H1 (cell line): Measurements from ENCODE around the gene PDP2. TPM values are rescaled to one million over a fixed set of nuclear protein-coding genes. Genes with fewer than 3 reads are reported as not detected.

Source experiments
- CTCF ChIA-PET: fragments of 300-600 bp; sonication (Branson Sonifier 250); formaldehyde crosslinking; loops from one replicate; lab custom pipeline; 2021; ENCODE audit not compliant: partially characterized antibody; lab: Charles Lee
- POLR2A ChIA-PET: fragments of 300-600 bp; sonication (Branson Sonifier 250); formaldehyde crosslinking; loops from one replicate; lab custom pipeline; 2021; ENCODE audit warnings: inconsistent platforms; ENCODE audit not compliant: partially characterized antibody; lab: Charles Lee
- DNase-seq, 2 experiments: peaks; one replicate each; pipeline versions ENCODE4 v3.0.0 to v3.0.0-alpha.2; 2010 to 2022; ENCODE audit warnings: low spot score in 2 of 2, low read depth in 1 of 2, mixed read lengths in 1 of 2
- FAIRE-seq: peaks from 2 replicates; lab custom pipeline; 2011; peaks lifted over from hg19 to GRCh38; lab: Jason Lieb, UNC
- H2AFZ ChIP-seq: 2 replicates; pipeline ENCODE4 v1.8.1; 2012; ENCODE audit warnings: low read length, inconsistent platforms
- H2AK5ac ChIP-seq: 2 replicates; pipeline ENCODE4 v1.6.1; 2013; ENCODE audit warnings: low read depth, low read length
- H2BK120ac ChIP-seq: replicated peaks from 2 replicates; pipeline ENCODE3; 2013; ENCODE audit warnings: low read depth, low read length, inconsistent platforms
- H2BK12ac ChIP-seq: 2 replicates; pipeline ENCODE4 v1.6.1; 2013; ENCODE audit warnings: low read depth, low read length
- H2BK15ac ChIP-seq: 2 replicates; pipeline ENCODE4 v1.6.1; 2013; ENCODE audit warnings: low read length
- H2BK20ac ChIP-seq: 2 replicates; pipeline ENCODE4 v1.6.1; 2013; ENCODE audit warnings: low read length
- H2BK5ac ChIP-seq: 2 replicates; pipeline ENCODE4 v1.6.1; 2013; ENCODE audit warnings: low read depth, low read length
- H3K14ac ChIP-seq: 2 replicates; pipeline ENCODE4 v1.6.1; 2013; ENCODE audit warnings: inconsistent platforms; ENCODE audit not compliant: insufficient read length
- H3K18ac ChIP-seq: 2 replicates; pipeline ENCODE4 v1.6.1; 2013; ENCODE audit warnings: low read length; ENCODE audit errors: extremely low read depth
- H3K23ac ChIP-seq: 2 replicates; pipeline ENCODE4 v1.6.1; 2013; ENCODE audit warnings: inconsistent platforms; ENCODE audit not compliant: insufficient read length
- H3K23me2 ChIP-seq: 2 replicates; pipeline ENCODE4 v1.6.1; 2013; ENCODE audit warnings: low read depth, low read length
- H3K27ac ChIP-seq: 2 replicates; pipeline ENCODE4 v1.6.1; 2011; ENCODE audit warnings: low read depth, low read length, inconsistent platforms
- H3K27me3 ChIP-seq, 4 experiments: replicated peaks in 1 of 4; 1 replicate in 1 of 4; 2 replicates in 3 of 4; pipeline versions ENCODE4 v1.6.1 to v1.8.1; 2011 to 2013; ENCODE audit warnings: low read length in 3 of 4, mild to moderate bottlenecking in 3 of 4, inconsistent platforms in 2 of 4, mixed read lengths in 2 of 4, moderate library complexity in 1 of 4; ENCODE audit not compliant: control insufficient read depth in 3 of 4, insufficient read depth in 3 of 4; ENCODE audit errors: extremely low read depth in 1 of 4
- H3K36me3 ChIP-seq, 4 experiments: 2 replicates each; pipeline versions ENCODE4 v1.6.1 to v1.8.1; 2011 to 2013; ENCODE audit warnings: mild to moderate bottlenecking in 4 of 4, low read length in 3 of 4, moderate library complexity in 2 of 4, control low read depth in 1 of 4, inconsistent platforms in 1 of 4; ENCODE audit not compliant: insufficient read depth in 4 of 4, control insufficient read depth in 2 of 4
- H3K4ac ChIP-seq: replicated peaks from 2 replicates; pipeline ENCODE3; 2013; ENCODE audit warnings: low read length, low read depth, mixed read lengths, inconsistent platforms; ENCODE audit not compliant: insufficient read length
- H3K4me1 ChIP-seq, 4 experiments: replicated peaks in 1 of 4; 1 replicate in 1 of 4; 2 replicates in 3 of 4; pipeline versions ENCODE4 v1.6.1 to v1.8.1; 2011 to 2013; ENCODE audit warnings: low read length in 3 of 4, inconsistent platforms in 2 of 4, mixed read lengths in 1 of 4; ENCODE audit not compliant: insufficient read depth in 4 of 4, control insufficient read depth in 3 of 4
- H3K4me2 ChIP-seq, 2 experiments: 2 replicates each; pipeline versions ENCODE4 v1.6.1 to v1.8.1; 2011 to 2013; ENCODE audit warnings: low read depth in 2 of 2, low read length in 2 of 2, control low read depth in 1 of 2, inconsistent platforms in 1 of 2, mild to moderate bottlenecking in 1 of 2; ENCODE audit not compliant: insufficient read depth in 1 of 2
- H3K4me3 ChIP-seq, 4 experiments: fragments of 200-600, 300-600 bp in 1 of 4; sonication (generic), shearing (Covaris generic), sonication (Bioruptor Twin) in 1 of 4; 2 replicates each; pipeline versions ENCODE4 v1.5.1 to v1.8.1; 2011 to 2016; ENCODE audit warnings: low read length in 4 of 4, low read depth in 3 of 4, control low read depth in 2 of 4, inconsistent platforms in 2 of 4, mild to moderate bottlenecking in 2 of 4, mixed read lengths in 1 of 4, moderate library complexity in 1 of 4; ENCODE audit not compliant: insufficient read depth in 2 of 4; ENCODE audit errors: extremely low read depth in 1 of 4
- H3K56ac ChIP-seq: replicated peaks from 2 replicates; pipeline ENCODE3; 2013; ENCODE audit warnings: low read depth, mild to moderate bottlenecking, mixed read lengths, low read length, inconsistent platforms; ENCODE audit not compliant: insufficient read length
- H3K79me1 ChIP-seq: 2 replicates; pipeline ENCODE4 v1.6.1; 2013; ENCODE audit warnings: low read depth, low read length, control low read depth
- H3K79me2 ChIP-seq, 2 experiments: 2 replicates each; pipeline versions ENCODE4 v1.6.1 to v1.8.1; 2012 to 2013; ENCODE audit warnings: low read length in 2 of 2, mild to moderate bottlenecking in 2 of 2, inconsistent platforms in 1 of 2; ENCODE audit not compliant: insufficient read depth in 2 of 2, control insufficient read depth in 1 of 2
- H3K9ac ChIP-seq, 4 experiments: replicated peaks in 1 of 4; 1 replicate in 1 of 4; 2 replicates in 3 of 4; pipeline versions ENCODE4 v1.6.1 to v1.8.1; 2011 to 2013; ENCODE audit warnings: low read depth in 3 of 4, low read length in 3 of 4, control low read depth in 2 of 4, mild to moderate bottlenecking in 2 of 4, moderate library complexity in 2 of 4, inconsistent platforms in 1 of 4; ENCODE audit errors: extremely low read depth in 1 of 4
- H3K9me3 ChIP-seq, 2 experiments: 2 replicates each; pipeline versions ENCODE4 v1.6.1 to v1.8.1; 2012 to 2013; ENCODE audit warnings: mild to moderate bottlenecking in 2 of 2, moderate library complexity in 2 of 2, control low read depth in 1 of 2, inconsistent platforms in 1 of 2, low read depth in 1 of 2, low read length in 1 of 2, mixed read lengths in 1 of 2; ENCODE audit not compliant: insufficient read depth in 2 of 2
- H4K20me1 ChIP-seq, 2 experiments: replicated peaks in 1 of 2; 2 replicates each; pipeline versions ENCODE3 to v1.8.1; 2011 to 2013; ENCODE audit warnings: inconsistent platforms in 2 of 2, low read length in 2 of 2, mild to moderate bottlenecking in 1 of 2; ENCODE audit not compliant: insufficient read depth in 2 of 2, control insufficient read depth in 1 of 2
- H4K5ac ChIP-seq: 2 replicates; pipeline ENCODE4 v1.6.1; 2013; ENCODE audit warnings: low read length, low read depth, mixed read lengths, inconsistent platforms; ENCODE audit not compliant: insufficient read length
- H4K8ac ChIP-seq: 2 replicates; pipeline ENCODE4 v1.8.0; 2013; ENCODE audit warnings: mild to moderate bottlenecking, moderate library complexity, low read length, inconsistent platforms; ENCODE audit not compliant: insufficient read depth; ENCODE audit errors: extremely low read depth
- H4K91ac ChIP-seq: replicated peaks from 2 replicates; pipeline ENCODE3; 2013; ENCODE audit warnings: low read length, mixed read lengths, inconsistent platforms; ENCODE audit not compliant: insufficient read length
- BRCA1 ChIP-seq: IDR thresholded peaks from 2 replicates; pipeline ENCODE4 v1.6.1; 2012; ENCODE audit warnings: low read depth, low read length, improper control_type of control experiment
- CHD2 ChIP-seq: IDR thresholded peaks from 2 replicates; pipeline ENCODE4 v1.6.1; 2012; ENCODE audit warnings: low read length, improper control_type of control experiment
- GABPA ChIP-seq: IDR thresholded peaks from 2 replicates; pipeline ENCODE4 v1.6.1; 2011; ENCODE audit warnings: mild to moderate bottlenecking, low read length, moderate library complexity, borderline replicate concordance; ENCODE audit not compliant: insufficient read depth
- HDAC2 ChIP-seq, 2 experiments: fragments of 300-600 bp in 1 of 2; sonication (generic) in 1 of 2; IDR thresholded peaks; 2 replicates each; pipeline ENCODE4 v1.6.1; 2011 to 2012; ENCODE audit warnings: low read depth in 2 of 2, low read length in 2 of 2, mild to moderate bottlenecking in 2 of 2, moderate library complexity in 2 of 2, borderline replicate concordance in 1 of 2, inconsistent platforms in 1 of 2
- NANOG ChIP-seq: IDR thresholded peaks from 2 replicates; pipeline ENCODE4 v1.6.1; 2011; ENCODE audit warnings: low read length, low read depth, mild to moderate bottlenecking, inconsistent platforms; ENCODE audit not compliant: insufficient read depth, poor library complexity, severe bottlenecking
- RAD21 ChIP-seq, 2 experiments: IDR thresholded peaks in 1 of 2; conservative IDR thresholded peaks in 1 of 2; 2 replicates each; pipeline ENCODE4 v1.6.1; 2011; ENCODE audit warnings: low read depth in 2 of 2, low read length in 2 of 2, improper control_type of control experiment in 1 of 2, inconsistent platforms in 1 of 2, mild to moderate bottlenecking in 1 of 2, moderate library complexity in 1 of 2
- TEAD4 ChIP-seq: IDR thresholded peaks from 2 replicates; pipeline ENCODE4 v1.6.1; 2012; ENCODE audit warnings: low read depth, low read length, inconsistent platforms, mixed read lengths
- YY1 ChIP-seq: IDR thresholded peaks from 2 replicates; pipeline ENCODE4 v1.6.1; 2011; ENCODE audit warnings: low read depth, mild to moderate bottlenecking, low read length
- WGBS, 2 experiments: shearing (Covaris generic) in 1 of 2; methylation state at CpG; one replicate each; pipeline versions ENCODE4 v1.1.6 to v1.1.7; 2013 to 2015; ENCODE audit warnings: low lambda C conversion rate in 2 of 2, mixed read lengths in 2 of 2, inconsistent platforms in 1 of 2, low coverage in 1 of 2, missing lambda C conversion rate in 1 of 2; ENCODE audit not compliant: insufficient replicate concordance in 2 of 2, insufficient coverage in 1 of 2, insufficient read length in 1 of 2; ENCODE audit errors: extremely low coverage in 1 of 2, missing lambda C conversion rate in 1 of 2; 5-methylcytosine and 5-hydroxymethylcytosine counted together
- polyA plus RNA-seq, 7 experiments: library from polyadenylated mRNA; depleted of rRNA in 3 of 7; stranded (reverse) in 5 of 7; unstranded in 2 of 7; fragments of >200 nt in 5 of 7; fragments of 200-250 nt in 2 of 7; gene quantifications; 1 replicate in 5 of 7; 2 replicates in 1 of 7; 4 replicates in 1 of 7; pipeline versions ENCODE4 v1.2.1 to v1.2.3, GENCODE V29; 2011 to 2013; ENCODE audit warnings: missing spikeins in 2 of 7, mixed read lengths in 2 of 7
- total RNA-seq: library from RNA; stranded (reverse); fragmentation: NEBNext Ultra II Directional; extraction: Animal tissue kit (Norgen Biotek cat#: 25700); gene quantifications from 2 replicates; pipeline ENCODE4 v1.2.1, GENCODE V29; 2021
- TF ChIP-seq, protein P1 (sequence below): IDR thresholded peaks from 2 replicates; pipeline ENCODE4 v1.6.1; 2011; ENCODE audit warnings: low read depth, mild to moderate bottlenecking, low read length; ENCODE audit not compliant: insufficient read depth
- TF ChIP-seq, protein P2 (sequence below): IDR thresholded peaks from 2 replicates; pipeline ENCODE4 v1.6.1; 2012; ENCODE audit warnings: low read length, inconsistent platforms

Gene PDP2
- total and polyA plus RNA-seq, 2 of the 8 experiments (the other 6 are each of a cell fraction or from before 2014, with no cell fraction given): 11.7 to 36.5 TPM

DNA sequence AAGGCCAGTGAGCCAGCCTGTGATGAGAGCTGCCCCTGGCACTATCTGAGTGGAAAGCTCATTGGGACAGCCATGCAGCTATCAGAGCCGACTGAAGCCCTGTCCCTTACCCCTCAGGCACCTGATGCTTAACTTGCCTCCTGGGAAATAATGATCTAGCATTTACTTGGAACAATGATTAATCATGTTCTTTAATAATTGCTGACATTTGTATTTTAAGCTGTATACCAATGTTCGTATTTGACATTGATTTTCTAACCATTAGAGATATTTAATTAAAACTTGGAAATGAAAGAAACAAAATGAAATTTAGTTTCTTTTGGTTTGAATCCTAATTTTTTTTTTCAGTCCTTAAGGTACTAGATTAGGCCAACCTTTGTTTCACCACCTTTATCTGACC, 10.5 kb downstream of the PDP2 start:
- Histone ChIP-seq H3K23ac (no peak overlapping the region), H4K20me1 (peaks cover 9 to 14% of the 10 kb centered on the region in 2 experiments), H3K4me2 (no peak overlapping the region), H3K9me3 (no peaks in the 10 kb centered on the region), H2BK20ac (no peak overlapping the region), H3K56ac (no peak overlapping the region), H3K27me3 (no peaks in the 10 kb centered on the region), H4K91ac (no peak overlapping the region), H3K18ac (no peak overlapping the region), H3K4me1 (no peaks in the 10 kb centered on the region), H3K4ac (no peak overlapping the region), H2AFZ (no peak overlapping the region), H4K5ac (no peak overlapping the region), H3K9ac (no peak overlapping the region), H3K36me3 (peaks cover 0 to 16% (median 7%) of the 10 kb centered on the region in 4 experiments; a peak in 4 of 8 replicates), H2BK15ac (no peak overlapping the region), H3K27ac (no peak overlapping the region), H2AK5ac (no peak overlapping the region), H3K79me2 (no peaks in the 10 kb centered on the region; a peak in 1 of 4 replicates), H3K23me2 (no peaks in the 10 kb centered on the region), H3K4me3 (no peak overlapping the region), H4K8ac (no peak overlapping the region), H2BK5ac (no peak overlapping the region), H2BK120ac (no peak overlapping the region), H3K14ac (no peak overlapping the region), H3K79me1 (no peaks in the 10 kb centered on the region), H2BK12ac (no peak overlapping the region)
- CTCF ChIA-PET: interaction anchor here (0.6 to 42.0 kb wide), 7 partner anchors 11 to 436 kb away, joined by 3 to 1009 read pairs (median 4); partner anchors contain the start of genes CDH16, KCTD19, LRRC36 and PDP2
- DNase-seq (no peak), FAIRE-seq (no peak)
- 87% methylated on average over 2 of the region's 2 CpGs; no CpG with 5 or more reads in 1 of the 2 experiments for WGBS, 2 experiments
- POLR2A ChIA-PET: interaction anchor here (2.4 kb wide), 1 partner anchor 10 kb away, joined by 12 read pairs; the partner anchor contains the start of gene PDP2
- TF ChIP-seq NANOG: no peak
- TF ChIP-seq, protein P1, sequence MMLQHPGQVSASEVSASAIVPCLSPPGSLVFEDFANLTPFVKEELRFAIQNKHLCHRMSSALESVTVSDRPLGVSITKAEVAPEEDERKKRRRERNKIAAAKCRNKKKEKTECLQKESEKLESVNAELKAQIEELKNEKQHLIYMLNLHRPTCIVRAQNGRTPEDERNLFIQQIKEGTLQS: no peak
- no peak for TF ChIP-seq BRCA1
- no peak for TF ChIP-seq CHD2
- no peak for TF ChIP-seq HDAC2 (IDR thresholded peaks at IDR 0.05; ENCODE audit: borderline replicate concordance in 1 of 2, low read depth in 2 of 2, low read length in 2 of 2)
- TF ChIP-seq YY1: no peak
- TF ChIP-seq, protein P2, sequence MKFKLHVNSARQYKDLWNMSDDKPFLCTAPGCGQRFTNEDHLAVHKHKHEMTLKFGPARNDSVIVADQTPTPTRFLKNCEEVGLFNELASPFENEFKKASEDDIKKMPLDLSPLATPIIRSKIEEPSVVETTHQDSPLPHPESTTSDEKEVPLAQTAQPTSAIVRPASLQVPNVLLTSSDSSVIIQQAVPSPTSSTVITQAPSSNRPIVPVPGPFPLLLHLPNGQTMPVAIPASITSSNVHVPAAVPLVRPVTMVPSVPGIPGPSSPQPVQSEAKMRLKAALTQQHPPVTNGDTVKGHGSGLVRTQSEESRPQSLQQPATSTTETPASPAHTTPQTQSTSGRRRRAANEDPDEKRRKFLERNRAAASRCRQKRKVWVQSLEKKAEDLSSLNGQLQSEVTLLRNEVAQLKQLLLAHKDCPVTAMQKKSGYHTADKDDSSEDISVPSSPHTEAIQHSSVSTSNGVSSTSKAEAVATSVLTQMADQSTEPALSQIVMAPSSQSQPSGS: no peak
- no peak for TF ChIP-seq GABPA
- no peak for TF ChIP-seq TEAD4
- TF ChIP-seq RAD21 (IDR thresholded peaks at IDR 0.05 in 1 of 2, conservative IDR thresholded peaks at IDR 0.05 in 1 of 2; ENCODE audit: low read depth in 2 of 2, low read length in 2 of 2): no peak
